ENCODE measurements around the gene GLRX3. TPM values are rescaled to one million over a fixed set of nuclear protein-coding genes. Genes with fewer than 3 reads are reported as not detected.

GLRX3 gene
- polyA plus RNA-seq, 1 of the 3 experiments (the other 2 are of a cell fraction) = 93.8 TPM

GRCh38 chr10:130193493-130194193 lies 57.5 kb downstream of the GLRX3 start:
- no peak for DNase-seq
- CTCF ChIA-PET = interaction anchor here (0.9 kb wide), 1 partner anchor 140 kb away, joined by 4 read pairs; no protein-coding TSS in a partner anchor

More at GRCh38 chr10:130193493-130194193, 57.5 kb downstream of the GLRX3 start:
- H3K4me2 ChIP-seq = no peak overlapping the region
- no peaks in the 10 kb centered on the region for H3K36me3 ChIP-seq (replicated peaks in 1 of 2; ENCODE audit: control insufficient read depth in 1 of 2, insufficient read depth in 2 of 2, low read length in 1 of 2)
- H3K27ac ChIP-seq (ENCODE audit: low read depth in 2 of 2, low read length in 1 of 2) = no peak overlapping the region
- no peaks in the 10 kb centered on the region for H3K9me3 ChIP-seq
- 78% methylated on average over 15 of the region's 16 CpGs for WGBS (ENCODE audit: low lambda C conversion rate)
- H3K9ac ChIP-seq = no peak overlapping the region
- no peak overlapping the region for H2AFZ ChIP-seq (ENCODE audit: low read depth)
- H3K27me3 ChIP-seq (ENCODE audit: insufficient read depth) = no peaks in the 10 kb centered on the region
- H3F3A ChIP-seq (replicated peaks; ENCODE audit: insufficient read depth) = peaks cover 4% of the 10 kb centered on the region
- no peaks in the 10 kb centered on the region for H3K79me2 ChIP-seq (ENCODE audit: insufficient read depth)
- H4K20me1 ChIP-seq (ENCODE audit: insufficient read depth) = no peaks in the 10 kb centered on the region
- no peaks in the 10 kb centered on the region for H3K9me2 ChIP-seq
- POLR2A ChIA-PET = no interaction called here
- peaks cover 0 to 23% of the 10 kb centered on the region in 2 experiments; a peak in 1 of 4 replicates for H3K4me1 ChIP-seq (ENCODE audit: control insufficient read depth in 1 of 2, insufficient read depth in 2 of 2, low read depth in 1 of 2, low read length in 1 of 2)
- no peak for TF ChIP-seq FOXM1 (IDR thresholded peaks at IDR 0.05; ENCODE audit: low read depth)
- no peak for TF ChIP-seq REST (IDR thresholded peaks at IDR 0.05; ENCODE audit: low read depth, low read length)
- TF ChIP-seq FOXJ3 (CRISPR knock-in tag; IDR thresholded peaks at IDR 0.05) = no peak
- no peak for TF ChIP-seq RAD21 (IDR thresholded peaks at IDR 0.05; ENCODE audit: low read length)
- no peak for TF ChIP-seq USF2 (IDR thresholded peaks at IDR 0.05; ENCODE audit: borderline replicate concordance, low read depth, low read length)
- no peak for TF ChIP-seq SIN3A (IDR thresholded peaks at IDR 0.05; ENCODE audit: borderline replicate concordance, low read depth, low read length)
- TF ChIP-seq FOSL2 (IDR thresholded peaks at IDR 0.05; ENCODE audit: borderline replicate concordance, low read depth) = no peak
- no peak for TF ChIP-seq EP300 (IDR thresholded peaks at IDR 0.05; ENCODE audit: borderline replicate concordance in 1 of 2, low read depth in 1 of 2, low read length in 1 of 2)
- H3K4me3 ChIP-seq (ENCODE audit: low read depth in 2 of 2, low read length in 1 of 2) = no peak overlapping the region
